ENCODE results near the gene PRDM12.

PRDM12 gene

DNA sequence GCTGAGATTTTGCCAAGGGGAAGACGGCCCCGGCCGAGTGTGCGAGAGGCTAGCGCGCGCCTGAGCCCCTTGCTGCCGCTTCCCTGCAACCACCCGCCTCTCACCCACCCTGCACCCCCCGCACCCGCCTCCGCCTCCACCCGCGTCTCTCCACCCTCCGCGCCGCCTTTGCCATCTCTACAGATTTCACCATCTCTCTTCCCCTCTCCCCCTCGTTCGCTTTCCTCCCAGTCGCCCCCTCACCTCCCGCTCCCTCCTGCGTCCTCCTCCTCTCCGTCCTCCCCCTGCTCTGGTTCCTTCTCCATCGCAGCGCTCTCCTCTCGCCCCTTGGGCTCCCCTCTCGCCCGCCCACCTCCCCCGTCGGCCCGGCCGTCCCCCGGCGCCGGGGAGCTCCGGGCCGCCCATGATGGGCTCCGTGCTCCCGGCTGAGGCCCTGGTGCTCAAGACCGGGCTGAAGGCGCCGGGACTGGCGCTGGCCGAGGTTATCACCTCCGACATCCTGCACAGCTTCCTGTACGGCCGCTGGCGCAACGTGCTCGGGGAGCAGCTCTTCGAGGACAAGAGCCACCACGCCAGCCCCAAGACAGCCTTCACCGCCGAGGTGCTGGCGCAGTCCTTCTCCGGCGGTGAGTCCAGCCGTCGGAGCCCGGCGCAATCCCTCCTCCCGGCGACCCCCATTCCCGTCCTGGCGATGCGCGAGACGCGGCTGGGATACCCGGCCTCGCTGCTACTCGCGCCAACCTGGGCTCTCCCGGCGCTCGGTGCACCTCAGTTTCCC is at the start of gene PRDM12:
Gene PRDM12, plus strand, starts transcription at position 344 of the 778 bp plus-strand sequence. Its CDS starts 60 bp downstream, at position 404.
- DNase-seq: no peak

DNA sequence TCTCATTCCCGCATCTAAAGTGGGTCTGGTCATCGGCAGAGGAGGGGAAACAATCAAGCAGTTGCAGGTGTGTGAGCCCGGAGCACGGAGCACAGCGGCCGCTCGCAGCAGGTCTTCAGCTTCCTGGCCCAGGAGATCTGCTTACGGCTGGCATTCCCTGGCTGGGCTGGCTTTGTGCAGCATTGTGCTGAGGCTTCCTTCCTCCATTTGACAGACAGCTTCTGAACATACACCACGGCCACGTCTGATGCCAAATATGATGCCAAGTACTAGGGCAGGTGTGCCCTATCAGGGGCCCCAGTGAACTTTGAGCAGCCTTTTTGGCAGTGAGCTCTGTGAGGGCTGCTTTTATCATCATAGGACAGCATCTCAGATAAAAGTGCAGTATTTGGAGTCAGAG is 47.9 kb upstream of the PRDM12 start:
- DNase-seq: no peak

DNA sequence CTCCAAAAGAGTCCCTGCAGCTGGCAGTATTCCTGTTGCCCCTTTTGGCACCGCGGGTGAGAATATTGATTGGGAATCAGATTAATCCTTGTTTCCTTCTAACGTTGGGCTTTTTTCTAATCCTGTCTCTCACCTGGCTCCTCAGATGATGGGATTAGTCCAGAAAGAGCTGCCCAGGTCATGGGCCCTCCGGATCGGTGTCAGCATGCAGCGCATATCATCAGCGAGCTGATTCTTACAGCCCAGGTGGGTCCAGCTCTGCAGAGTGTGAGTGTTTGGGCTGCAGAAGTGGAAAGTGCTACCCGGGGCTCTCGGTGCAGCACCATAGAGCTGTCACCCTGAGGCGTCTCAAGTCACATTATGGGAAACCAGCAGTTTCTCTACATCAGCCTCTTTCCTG is 40.9 kb upstream of the PRDM12 start:
- no peak for DNase-seq

DNA sequence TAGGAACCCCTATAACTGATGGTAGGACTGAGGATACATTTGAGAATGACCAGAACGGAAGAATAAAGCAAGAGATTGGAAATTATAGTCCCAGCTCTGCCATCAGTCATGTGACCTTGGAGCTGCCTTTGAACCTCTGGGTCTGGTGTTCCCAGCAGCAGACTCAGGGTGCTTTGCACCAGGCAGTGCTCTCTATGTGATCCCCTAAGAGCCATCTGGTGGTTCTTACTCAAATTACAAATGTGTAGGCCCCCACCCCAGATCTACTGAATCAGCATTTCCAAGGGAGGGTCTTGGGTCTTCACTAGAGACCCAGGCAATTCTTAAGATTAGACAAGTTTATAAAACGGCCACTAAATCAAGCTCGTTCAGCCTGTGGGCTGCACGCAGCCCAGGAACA is 40.2 kb upstream of the PRDM12 start:
- DNase-seq: no peak

DNA sequence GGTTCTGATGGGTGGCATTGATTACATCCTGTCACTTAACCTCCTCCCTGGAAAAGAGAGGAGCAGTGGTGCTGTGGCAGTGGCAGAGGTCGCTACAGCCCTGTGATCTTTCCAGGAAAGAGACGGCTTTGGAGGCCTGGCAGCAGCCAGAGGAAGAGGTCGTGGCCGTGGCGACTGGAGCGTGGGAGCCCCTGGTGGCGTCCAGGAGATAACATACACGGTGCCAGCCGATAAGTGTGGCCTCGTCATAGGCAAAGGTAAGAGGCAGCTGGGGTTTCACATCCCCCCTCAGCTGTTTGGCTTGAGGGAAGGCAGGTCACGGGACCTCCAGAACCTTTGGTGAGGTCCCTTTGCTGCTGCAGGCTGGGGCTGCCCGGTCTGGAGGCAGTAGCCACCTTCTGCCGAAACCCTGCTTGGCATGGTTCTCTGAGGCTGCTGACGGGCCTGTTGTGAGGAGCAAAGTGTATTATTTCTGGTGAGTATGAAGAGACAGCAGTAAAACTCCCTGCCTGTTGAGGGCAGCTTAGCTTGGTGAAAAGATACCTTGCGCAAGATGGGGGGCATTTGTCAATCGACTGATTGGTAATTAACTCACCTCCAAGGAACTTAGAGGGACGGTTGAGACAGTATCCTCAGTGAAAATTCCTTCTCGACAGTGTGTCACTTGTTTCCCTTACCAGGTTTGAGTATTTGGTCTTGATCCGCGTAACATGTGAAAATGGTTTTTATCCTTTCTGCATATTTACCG is 38.0 kb upstream of the PRDM12 start:
- DNase-seq: no peak

DNA sequence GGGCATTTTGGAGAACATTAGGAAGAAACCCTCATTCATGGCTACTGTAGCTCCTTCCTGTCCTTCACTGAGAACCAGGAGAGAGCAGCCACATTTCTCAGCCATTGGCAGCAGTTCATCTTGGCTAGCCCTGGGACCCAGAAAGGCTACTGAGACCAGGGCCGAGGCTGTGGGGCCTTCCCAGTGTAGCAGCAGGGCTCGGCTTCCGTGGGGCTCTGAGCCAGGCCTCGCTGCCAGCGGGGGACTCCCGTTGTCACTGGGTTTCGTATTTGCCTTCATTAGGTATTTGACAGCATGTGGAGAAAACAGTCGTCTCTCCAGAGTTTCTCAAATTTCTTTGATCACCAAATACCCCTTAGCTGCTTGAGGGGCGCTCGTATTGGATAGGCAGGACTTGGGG is 37.3 kb upstream of the PRDM12 start:
- DNase-seq: no peak

DNA sequence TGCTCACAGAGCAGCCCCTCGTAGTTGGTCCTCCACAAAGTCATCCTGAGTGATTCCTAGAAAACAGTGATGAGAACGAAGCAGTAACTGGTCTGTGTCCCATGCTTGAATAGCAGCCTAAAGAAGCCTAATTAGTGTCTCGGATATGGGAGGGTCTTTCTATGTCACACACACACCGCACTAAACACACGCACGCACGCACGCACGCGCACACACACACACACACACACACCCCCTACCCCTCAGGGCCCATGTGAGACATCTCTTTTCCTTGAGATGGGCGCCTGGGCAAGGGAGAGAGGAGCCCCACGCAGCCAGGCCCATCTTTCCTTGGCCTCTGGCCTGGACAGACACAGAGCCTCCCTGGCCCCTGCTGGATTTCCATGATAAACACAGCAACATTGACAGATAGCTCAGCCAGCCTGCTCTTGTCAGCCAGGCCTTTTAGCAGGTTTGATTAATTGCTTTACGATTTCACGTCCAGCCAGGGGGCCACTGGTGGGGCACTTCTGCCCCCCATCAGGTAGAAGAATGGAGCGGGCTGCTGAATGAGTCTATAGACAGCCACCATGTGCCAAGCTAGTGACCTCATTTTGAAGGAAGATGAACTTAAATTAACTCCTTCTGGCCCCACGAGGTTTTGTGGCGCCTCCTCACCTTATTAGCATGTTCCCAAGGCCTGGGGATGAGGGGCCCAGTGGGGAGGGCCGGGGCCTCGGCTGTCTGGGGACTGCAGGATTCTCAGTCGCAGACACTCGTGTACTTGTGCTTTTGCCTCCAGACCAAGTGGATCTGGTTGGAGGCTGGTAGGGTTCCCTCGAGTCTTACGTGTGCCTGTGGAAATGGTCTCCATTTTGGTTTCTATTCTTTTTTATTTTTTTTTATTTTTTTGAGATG is 36.2 kb upstream of the PRDM12 start:
- no peak for DNase-seq

DNA sequence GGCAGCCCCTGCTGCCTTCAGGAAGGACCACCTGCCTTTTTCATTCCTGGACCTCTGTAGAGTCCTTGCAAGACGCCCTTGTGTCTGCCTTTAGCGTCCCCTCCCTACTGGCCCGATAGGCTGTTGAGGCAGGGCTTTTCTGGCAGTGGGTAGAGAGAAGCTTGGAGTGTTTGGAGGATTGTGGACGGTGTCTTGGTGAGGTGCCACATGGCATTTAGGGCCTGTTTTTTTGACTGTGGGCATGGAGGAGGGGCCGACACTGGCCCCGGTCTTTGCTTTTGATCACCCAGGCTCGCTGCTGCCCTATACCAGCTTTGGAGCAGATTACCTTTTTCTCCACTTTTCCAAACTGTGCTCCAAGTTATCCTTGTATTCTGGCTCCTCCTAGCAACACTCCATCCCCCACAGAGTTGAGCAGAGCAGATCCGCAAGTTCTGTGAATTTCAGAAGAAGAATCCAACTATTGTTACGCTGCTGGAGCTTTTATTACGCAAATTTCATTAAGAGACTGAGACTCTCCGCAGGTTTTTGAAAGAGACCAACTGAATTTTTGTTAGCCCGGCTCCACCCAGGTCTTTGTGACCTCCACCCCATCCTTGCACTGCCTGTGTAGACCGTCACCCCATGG is 34.8 kb upstream of the PRDM12 start:
- no peak for DNase-seq

DNA sequence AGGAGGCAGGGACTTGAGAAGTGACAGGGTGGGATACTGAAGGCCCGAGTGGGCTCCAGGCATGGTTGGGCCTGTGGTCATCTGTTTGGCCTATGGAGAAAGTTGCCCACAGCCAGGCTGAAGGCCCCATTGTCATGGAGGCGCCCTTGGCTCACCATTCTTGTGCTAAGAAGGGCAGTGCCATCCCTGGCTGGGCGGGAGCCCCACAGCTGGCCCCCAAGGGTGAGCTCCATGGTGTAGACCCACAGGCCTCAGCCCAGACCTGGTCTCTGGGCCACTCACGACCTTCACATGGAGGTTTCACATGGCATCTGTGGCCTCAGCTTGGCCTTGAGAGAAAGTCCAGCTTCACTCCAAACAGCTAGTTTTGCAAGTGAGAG is 34.3 kb upstream of the PRDM12 start:
- no peak for DNase-seq

DNA sequence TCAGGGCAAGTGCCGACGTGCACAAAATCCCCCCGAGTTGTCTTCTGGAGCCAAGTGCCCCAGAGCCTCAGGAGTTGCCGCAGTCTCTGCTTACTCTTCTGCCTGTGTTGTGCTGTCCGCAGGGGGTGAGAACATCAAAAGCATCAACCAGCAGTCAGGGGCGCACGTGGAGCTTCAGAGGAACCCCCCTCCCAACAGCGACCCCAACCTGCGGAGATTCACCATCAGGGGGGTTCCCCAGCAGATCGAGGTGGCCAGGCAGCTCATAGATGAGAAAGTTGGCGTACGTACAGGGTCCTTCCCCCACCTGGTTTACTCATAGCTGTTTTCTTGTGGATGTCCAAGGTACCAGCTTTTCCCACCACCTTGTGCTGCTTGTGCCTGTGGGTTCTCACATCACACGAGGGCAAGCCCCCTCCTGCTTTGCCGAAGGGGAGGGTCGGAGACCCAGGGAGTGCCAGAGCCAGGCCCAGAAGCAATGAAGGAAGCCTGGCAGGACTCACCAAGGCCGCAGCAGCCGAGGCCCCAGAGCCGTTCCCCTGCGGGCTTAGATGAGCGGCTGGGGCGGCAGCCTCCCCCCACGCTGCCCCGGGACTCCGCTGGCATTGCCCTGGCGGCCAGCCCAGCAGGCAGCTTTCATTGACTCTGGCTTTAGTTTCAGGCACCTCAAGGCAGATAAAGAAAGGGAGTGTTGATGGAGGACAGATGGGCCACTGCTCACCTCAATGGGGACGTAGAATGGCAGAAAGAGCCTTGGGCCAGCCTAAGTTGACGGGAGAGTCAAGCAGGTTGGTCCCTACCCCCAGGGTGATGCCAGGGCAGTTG is 33.7 kb upstream of the PRDM12 start:
- no peak for DNase-seq

DNA sequence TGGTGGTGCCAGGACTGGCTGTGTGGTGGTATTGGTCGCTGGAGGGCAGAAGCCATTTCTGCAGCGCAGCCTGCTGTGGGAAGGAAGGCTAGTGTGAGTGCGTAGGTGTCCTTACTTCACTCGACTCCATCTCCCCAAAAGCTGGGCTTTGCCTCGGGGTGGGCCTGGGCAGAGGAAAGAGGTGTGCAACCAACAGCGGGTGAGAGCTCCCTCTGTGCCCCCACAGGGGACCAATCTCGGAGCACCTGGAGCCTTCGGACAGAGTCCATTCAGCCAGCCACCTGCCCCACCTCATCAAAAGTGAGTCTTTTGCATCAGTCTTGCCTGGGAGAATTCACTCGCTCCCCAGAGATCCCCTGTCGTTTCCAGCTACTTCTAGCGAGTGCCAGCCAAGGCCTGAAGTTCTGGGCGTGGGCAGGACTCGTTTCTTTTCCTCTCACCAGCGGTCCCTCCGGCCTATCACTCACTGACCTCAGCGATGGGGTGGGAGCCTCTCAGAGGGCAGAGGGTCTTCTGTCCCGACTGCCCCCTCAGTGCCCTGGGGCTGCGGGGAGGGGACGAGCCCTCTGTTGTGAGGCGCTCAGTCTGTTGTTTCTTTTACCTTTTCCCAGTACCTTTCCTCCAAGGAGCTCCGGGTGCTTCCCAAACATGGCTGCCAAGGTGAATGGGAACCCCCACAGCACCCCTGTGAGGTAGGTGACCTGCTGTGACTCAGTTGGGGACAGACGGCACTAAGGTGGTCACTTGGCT is 32.9 kb upstream of the PRDM12 start:
- no peak for DNase-seq

DNA sequence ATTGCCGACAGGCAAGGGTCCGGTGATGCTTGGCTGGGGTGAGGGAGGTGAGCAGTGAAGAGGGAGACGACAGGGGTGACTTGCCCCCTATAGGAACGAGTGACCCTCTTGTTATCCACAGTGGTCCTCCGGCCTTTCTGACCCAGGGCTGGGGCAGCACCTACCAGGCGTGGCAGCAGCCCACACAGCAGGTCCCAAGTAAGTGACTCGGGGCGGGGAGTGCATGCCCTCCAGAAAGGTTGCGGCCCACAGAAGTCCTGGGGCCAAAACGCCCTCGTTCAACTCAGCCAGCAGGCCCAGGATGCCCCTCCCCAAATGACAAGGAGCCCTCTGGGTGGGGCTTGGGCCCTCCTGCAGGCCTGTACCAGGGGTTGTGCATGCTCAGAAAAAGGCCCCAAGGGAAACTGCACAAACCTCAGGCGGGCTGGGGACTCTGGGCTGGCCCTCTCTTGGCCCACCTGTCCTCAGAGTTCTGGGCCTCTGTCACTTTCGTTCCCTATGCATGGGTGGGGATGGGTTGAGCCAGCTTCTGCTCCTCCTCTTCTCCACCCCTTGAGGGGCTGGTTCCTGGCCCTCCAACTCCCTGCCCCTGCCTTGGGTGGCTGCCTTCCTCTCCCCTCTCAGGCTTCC is 32.2 kb upstream of the PRDM12 start:
- no peak for DNase-seq

DNA sequence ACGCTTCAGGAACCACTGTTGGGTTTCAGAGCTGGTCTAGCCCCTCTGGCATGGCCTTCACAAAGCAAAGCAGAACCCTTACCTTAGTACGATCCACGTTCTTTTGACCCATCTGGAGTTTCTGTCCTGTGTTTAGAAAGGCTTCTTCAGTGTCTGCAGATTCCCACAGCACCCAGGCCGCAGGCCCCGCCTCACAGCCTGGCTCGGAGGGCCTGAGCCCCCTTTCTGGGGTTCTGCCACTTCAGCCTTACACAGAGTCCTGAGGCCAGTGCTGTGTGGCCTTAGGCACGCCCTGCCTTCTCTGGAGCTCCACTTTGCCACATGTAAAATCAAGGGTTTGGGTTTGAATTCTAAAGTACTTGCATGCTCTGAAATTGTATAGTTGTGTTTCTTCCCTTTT is 31.6 kb upstream of the PRDM12 start:
- DNase-seq: no peak

DNA sequence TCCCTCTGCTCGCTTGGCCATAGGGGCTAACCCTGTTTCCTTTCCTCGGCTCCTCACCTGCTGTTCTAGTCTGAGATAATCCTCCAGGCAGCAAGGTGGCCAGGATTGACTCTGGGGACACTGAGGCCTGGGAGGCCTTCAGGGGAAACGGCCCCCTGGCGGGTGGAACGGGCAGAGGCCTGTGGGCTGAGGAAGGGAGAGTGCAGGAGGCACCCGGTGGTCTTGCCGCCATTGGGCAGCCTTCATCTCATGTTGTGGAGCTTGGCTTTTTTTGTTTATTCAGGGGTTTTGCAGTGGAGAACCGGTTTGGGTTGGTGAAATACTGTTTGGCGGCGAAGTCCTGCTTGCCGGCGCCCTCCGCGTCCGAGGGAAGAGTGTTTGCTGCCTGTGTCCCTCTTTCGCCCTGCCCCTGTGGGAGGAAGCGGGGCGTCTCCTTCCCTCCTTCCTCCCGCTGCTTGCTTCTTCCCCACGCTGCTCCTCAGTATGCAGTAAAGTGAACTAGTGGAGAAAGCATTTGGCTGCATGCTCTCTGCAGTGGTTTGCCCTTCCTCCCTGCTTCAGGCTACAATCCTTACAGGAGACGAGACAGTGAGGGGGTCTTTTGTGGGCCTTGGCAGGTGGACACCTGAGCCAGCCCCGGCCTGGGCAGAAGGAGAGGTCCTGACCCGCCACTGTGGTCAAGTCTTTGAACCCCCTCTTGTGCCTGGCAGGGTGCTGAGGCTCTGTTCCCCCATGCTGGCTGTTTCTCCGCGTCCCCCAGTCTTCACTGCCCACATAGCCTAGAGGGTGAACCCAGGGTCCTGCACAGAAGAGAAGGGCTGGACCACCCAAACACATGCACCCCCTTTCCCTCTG is 30.8 kb upstream of the PRDM12 start:
- no peak for DNase-seq

DNA sequence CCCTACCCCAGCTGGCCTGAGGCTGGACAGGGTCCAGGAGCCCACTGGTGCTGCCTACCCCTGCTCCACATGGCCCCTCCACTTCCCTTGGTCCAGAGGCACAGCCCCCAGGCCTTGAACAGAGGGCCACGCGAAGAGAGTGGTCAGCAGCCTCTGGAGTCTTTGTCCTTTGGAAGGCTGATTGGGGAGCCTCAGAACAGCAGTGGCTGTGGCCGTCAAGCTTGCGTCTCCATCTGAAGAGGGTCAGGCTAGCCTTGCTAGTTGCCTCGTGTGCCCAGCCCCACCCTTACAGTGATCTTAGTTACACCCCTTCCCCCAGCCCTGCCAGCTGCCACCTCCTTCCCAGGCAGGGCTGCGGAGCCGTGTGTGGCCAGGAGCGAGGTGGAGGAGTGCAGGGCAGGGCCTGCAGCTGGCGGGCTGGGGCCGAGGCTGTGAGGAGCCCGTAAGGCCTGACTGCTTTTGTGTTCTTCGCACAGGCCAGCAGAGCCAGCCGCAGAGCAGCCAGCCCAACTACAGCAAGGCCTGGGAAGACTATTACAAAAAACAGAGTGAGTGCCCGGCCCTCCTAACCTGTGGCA is 30.1 kb upstream of the PRDM12 start:
- DNase-seq: no peak

DNA sequence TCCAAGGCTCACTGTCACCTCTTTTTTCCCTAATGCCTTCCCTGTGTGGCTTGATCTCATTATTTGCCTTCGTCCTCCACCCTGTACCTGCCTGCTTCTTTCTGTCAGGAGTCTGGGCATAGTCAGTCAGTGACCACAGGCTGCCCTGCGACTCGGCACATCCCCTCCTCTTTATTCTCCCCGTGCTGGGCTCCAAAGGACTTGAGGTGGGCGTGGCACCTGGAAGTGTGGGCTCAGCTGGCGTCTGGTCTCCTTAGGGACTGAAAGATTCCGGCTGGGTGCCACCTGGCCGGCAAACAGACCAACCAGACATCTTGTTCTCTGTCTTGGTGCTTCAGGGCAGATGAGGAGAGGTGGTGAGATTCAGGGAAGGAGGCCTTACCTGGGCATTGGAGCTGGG is 29.6 kb upstream of the PRDM12 start:
- DNase-seq: no peak

DNA sequence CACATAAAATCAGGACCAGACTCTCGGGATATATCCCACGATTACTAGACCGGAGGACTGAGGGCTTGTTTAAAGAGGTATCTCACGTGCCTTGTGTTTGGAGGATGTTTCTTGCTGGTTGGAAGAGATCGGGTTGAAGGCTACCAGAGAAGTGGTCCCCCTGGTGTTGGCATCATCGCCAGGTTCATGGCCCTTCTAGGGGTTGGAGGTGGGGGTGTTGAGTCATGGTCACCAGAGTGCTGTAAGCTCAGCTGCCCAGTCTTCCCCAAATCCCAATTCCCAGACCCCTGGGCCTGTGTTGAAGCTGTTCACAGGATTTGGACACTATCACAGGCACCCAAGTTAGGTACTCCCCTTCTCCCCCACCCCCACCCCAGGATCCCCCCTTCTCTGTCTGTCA is 29.1 kb upstream of the PRDM12 start:
- no peak for DNase-seq

DNA sequence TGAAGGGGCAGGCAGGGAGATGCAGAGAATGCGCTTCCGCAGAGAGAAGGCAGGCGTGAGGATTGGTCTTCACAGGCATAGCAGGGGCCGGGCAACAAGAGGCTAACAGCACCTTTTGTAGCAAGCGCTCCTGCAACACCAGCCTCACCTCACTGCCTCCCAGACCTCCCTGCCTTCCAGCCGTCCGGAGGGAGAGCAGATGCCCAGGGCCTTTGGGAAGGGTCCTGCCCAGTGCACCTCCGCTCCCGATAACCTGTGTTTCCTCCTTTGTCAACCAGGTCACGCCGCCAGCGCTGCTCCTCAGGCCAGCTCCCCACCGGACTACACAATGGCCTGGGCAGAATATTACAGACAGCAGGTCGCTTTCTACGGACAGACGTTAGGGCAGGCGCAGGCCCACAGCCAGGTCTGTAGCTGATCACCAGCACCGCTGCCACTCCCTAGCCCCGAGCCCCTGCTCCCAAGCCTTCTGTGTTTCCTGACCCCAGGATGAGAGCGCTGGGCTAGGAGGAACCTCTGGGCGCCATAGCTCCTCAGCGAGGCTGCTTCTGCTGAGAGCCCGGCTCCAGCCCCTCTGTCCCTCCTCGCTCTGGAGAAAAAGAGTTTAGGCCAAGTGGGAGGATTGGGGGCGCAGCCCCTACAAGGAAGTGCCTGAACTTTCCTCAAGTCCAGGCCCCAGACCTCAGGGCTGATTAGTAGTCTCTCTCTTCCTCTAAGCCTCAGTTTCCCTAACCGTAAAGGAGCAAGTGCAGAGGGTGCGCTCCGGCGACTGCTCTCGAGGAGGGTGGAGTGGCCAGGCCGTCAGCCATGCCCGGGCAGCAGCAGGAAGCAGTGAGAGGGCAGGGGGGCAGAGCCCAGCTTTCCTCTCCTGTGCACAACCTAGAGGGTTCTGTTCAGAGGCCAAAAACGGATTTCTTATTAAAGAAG is 28.4 kb upstream of the PRDM12 start:
- no peak for DNase-seq
